Mononuclear cell (primary cell): ENCODE data around the gene BIRC3. TPM values are rescaled to one million over a fixed set of nuclear protein-coding genes. Genes with fewer than 3 reads are reported as not detected.
"Not testable (repeated sequence)": the region's sequence is repeated elsewhere in the genome, so short reads cannot be mapped to it uniquely, and the experiment has no call there.

ENCODE experiments used
- H3K27me3 ChIP-seq: 2 replicates; pipeline ENCODE4 v1.6.0; 2011; ENCODE audit warnings: low read length, control low read depth; ENCODE audit not compliant: insufficient read depth
- H3K4me1 ChIP-seq: 2 replicates; pipeline ENCODE4 v1.5.1; 2011; ENCODE audit warnings: mild to moderate bottlenecking, low read length, control low read depth; ENCODE audit not compliant: insufficient read depth
- H3K4me3 ChIP-seq: 2 replicates; pipeline ENCODE4 v1.5.1; 2011; ENCODE audit warnings: mild to moderate bottlenecking, low read length, moderate library complexity
- H3K9me3 ChIP-seq: 2 replicates; pipeline ENCODE4 v1.5.1; 2011; ENCODE audit warnings: low read depth, mild to moderate bottlenecking, control low read depth, low read length
- total RNA-seq: library from RNA; depleted of rRNA; stranded (reverse); fragments of >200 nt; gene quantifications from one replicate; pipeline ENCODE4 v1.2.3, GENCODE V29; 2012

The BIRC3 gene
- total RNA-seq, 1 donor = 228 TPM

DNA sequence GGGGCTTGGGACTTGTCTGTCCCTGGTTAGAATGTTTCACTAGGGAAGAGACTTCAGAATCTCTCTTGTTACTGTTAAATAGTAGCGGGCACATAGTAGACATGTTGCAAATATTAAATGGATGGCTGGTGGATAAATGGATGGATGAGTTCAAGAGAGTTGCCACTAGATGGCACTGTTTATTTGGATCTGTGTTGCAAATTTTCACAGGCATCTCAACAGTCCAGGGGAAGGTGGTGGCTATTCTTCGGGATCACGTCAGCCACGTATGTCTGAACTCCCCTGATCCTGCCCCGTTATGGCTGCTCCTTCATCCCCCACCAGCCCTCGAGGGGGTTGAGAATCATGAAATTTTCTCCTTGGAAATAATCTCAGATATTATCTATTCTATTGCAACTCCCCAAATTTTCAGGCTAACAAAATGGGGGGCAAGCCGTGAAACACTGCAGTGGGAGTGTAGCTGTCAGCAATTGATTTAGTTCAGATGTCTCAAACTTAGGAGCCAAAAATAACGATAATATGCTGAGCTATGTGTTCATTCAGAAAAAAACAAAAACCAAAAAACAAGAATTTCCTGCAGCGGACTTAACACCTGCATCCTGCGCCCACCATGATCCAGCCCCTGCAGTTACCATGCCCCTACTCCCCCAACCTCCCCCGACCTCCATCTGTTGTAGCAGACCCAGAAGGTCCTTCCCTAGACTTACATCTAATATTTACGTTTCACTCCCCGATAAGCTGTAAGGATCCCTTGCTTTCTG lies 29.1 kb upstream of the BIRC3 start:
- no peaks in the 10 kb centered on the region for H3K9me3 ChIP-seq
- peaks cover 36% of the 10 kb centered on the region for H3K4me1 ChIP-seq
- H3K27me3 ChIP-seq = no peaks in the 10 kb centered on the region
- no peak overlapping the region for H3K4me3 ChIP-seq

DNA sequence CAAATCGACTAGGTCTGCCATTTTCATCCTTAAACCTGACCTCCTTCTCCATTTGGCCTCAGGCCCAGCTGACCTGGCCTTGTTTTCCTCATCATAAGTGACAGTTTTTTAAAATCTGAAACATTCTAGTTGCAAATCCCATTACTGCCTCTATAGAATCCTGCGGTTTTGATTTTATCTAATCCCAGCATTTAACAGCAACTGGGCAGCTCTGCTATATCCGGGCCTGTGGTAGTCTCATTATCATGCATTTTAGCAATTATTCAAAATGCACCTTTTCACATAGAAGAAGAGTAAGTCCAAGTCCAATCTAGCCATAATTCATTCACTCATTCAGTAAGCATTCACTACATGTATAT lies 28.6 kb upstream of the BIRC3 start:
- no peaks in the 10 kb centered on the region for H3K27me3 ChIP-seq
- H3K9me3 ChIP-seq = no peaks in the 10 kb centered on the region
- H3K4me3 ChIP-seq = no peak overlapping the region
- H3K4me1 ChIP-seq = peaks cover 32% of the 10 kb centered on the region

DNA sequence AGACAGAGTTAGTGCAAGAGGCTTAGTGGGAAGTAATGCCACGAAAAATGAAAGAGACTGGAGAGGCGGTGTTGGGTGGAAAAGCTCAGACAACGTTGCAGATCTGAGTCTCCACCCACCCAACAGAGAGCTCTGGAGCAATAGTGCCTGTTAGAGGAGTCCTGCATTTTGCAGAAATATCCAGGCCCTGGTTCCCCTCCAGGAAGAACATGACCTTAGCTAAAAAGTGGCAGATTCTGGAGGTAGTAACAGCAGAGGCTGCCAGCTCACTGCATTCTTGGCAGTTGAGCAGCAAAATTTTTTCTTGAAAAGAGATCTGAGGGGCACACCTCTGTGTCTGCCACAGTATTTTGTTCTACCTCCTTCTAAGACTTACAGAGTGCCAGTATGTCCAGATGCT lies 27.7 kb upstream of the BIRC3 start:
- Histone ChIP-seq H3K4me3 (no peak overlapping the region), H3K4me1 (peaks cover 33% of the 10 kb centered on the region), H3K27me3 (no peaks in the 10 kb centered on the region), H3K9me3 (no peaks in the 10 kb centered on the region)

DNA sequence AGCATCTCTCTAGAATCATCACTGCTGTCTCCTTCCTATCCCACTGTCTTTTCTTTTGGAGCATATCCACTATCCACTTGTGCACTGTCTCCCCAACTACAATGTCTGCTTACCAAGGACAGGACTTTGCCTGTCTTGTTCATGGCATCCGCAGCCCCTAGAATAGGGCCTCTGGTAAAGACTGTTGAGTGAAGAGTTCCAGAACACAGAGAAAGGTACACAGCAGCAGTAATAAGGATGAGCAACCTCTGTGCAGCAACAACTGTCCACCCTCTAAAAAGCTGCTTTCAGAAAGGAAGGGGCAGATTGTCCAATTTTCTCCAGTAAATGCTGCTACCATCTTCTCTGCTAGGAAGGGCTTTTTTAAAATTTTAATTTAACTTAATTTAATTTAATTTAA lies 25.5 kb upstream of the BIRC3 start:
- Histone ChIP-seq H3K9me3 (no peaks in the 10 kb centered on the region), H3K27me3 (no peaks in the 10 kb centered on the region), H3K4me1 (peaks cover 41% of the 10 kb centered on the region), H3K4me3 (no peak overlapping the region)

DNA sequence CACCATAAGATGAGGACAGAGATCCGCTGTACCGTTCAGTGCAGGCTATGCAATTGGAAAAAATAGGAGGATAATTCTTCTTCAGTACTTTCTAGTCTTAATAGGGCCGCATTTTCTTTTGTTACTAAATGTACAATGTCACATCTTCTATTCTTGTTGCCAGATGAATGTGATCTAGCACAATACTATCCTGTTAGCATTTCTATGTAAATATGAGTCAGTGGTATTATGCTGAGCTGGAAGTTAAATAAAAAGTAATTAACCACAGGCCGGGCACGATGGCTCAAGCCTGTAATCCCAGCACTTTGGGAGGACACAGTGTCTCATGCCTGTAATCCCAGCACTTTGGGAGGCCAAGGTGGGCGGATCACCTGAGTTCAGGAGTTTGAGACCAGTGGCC lies 24.4 kb upstream of the BIRC3 start:
- peaks cover 30% of the 10 kb centered on the region for H3K4me1 ChIP-seq

DNA sequence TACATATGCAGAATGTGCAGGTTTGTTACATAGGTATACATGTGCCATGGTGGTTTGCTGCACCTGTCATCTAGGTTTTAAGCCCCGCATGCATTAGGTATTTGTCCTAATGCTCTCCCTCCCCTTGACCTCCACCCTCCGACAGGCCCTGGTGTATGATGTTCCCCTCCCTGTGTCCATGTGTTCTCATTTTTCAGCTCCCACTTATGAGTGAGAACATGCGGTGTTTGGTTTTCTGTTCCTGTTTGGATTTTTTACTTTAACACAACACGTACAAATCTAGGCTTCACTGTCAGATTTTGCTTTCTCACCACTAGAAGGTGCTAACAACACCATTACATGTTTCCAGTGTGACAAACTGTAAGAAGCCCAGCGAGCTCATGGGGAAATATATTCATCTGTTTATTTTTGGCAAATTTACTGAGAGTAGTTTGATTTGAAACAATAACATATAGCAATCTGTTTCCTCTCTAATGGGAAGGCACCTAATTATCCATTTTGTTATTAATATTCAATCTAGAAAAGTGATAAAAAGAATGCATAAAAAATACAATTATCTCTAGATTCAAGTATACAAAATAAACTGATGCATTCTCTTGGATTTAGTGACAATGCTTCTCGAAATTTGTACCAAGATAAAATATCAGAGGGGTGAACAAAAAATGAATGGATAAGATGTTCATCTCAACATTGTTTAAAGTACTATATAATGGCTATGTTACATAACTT lies 23.2 kb upstream of the BIRC3 start:
- peaks cover 22% of the 10 kb centered on the region for H3K4me1 ChIP-seq
- H3K4me3 ChIP-seq = no peak overlapping the region
- no peaks in the 10 kb centered on the region for H3K9me3 ChIP-seq
- no peaks in the 10 kb centered on the region for H3K27me3 ChIP-seq

More for the DNA sequence above, 24.4 kb upstream of the BIRC3 start:
- Histone ChIP-seq H3K9me3 (no peaks in the 10 kb centered on the region), H3K27me3 (no peaks in the 10 kb centered on the region), H3K4me3 (no peak overlapping the region)

DNA sequence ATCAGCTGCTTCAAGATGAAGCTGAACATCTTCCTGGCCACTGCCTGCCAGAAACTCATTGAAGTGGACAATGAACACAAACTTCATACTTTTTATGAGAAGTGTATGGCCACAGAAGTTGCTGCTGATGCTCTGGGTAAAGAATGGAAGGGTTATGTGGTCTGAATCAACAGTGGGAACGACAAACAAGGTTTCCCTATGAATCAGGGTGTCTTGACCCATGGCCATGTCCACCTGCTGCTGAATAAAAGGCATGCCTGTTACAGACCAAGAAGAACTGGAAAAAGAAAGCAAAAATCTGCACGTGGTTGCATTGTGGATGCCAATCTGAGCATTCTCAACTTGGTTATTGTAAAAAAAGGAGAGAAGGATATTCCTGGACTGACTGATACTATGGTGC lies 22.2 kb upstream of the BIRC3 start:
- no peak overlapping the region for H3K4me3 ChIP-seq
- peaks cover 20% of the 10 kb centered on the region for H3K4me1 ChIP-seq
- no peaks in the 10 kb centered on the region for H3K9me3 ChIP-seq

DNA sequence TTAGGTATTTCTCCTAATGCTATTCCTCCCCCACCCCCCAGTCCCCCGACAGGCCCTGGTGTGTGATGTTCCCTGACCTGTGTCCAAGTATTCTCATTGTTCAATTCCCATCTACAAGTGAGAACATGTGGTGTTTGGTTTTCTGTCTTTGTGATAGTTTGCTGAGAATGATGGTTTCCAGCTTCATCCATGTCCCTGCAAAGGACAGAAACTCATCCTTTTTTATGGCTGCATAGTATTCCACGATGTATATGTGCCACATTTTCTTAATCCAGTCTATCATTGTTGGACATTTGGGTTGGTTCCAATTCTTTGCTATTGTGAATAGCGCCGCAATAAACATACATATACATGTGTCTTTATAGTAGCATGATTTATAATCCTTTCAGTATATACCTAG lies 20.5 kb upstream of the BIRC3 start:
- H3K27me3 ChIP-seq, H3K4me3 ChIP-seq, H3K9me3 ChIP-seq: not testable (repeated sequence)
- peaks cover 34% of the 10 kb centered on the region for H3K4me1 ChIP-seq

More for the DNA sequence above, 22.2 kb upstream of the BIRC3 start:
- no peaks in the 10 kb centered on the region for H3K27me3 ChIP-seq

DNA sequence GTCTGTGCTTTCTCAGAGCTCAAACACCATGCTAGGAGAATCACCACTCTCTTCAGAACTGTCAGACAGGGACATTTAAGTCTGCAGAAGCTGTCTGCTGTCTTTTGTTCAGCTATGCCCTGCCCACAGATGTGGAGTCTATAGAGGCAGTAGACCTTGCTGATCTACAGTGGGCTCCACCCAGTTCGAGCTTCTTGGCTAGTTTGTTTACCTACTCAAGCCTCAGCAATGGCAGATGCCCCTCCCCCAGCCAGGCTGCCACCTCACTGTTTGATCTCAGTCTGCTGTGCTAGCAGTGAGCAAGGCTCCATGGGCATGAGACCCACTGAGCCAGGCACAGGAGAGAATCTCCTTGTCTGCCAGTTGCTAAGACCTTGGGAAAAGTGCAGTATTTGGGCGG lies 16.4 kb upstream of the BIRC3 start:
- H3K9me3 ChIP-seq, H3K27me3 ChIP-seq, H3K4me3 ChIP-seq: not testable (repeated sequence)
- peaks cover 44% of the 10 kb centered on the region for H3K4me1 ChIP-seq

DNA sequence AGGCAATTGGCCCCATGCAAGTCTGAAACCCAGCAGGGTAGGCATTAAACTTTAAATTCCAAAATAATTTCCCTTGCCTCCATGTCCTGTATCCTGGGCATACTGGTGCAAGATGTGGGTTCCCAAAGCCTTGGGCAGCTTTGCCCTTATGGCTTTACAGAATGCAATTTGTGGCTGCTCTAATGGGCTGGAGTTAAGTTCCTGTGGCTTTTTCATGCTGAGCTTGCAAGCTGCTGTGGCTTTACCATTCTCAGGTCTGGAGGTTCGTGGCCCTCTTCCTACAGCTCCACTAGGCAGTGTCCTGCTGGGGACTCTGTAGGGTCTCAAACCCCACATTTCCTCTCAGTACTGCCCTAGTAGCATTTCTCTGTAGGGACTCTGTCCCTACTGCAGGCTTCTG lies 15.0 kb upstream of the BIRC3 start:
- no peak overlapping the region for H3K4me3 ChIP-seq
- peaks cover 58% of the 10 kb centered on the region for H3K4me1 ChIP-seq
- H3K27me3 ChIP-seq = no peaks in the 10 kb centered on the region
- H3K9me3 ChIP-seq = no peaks in the 10 kb centered on the region

DNA sequence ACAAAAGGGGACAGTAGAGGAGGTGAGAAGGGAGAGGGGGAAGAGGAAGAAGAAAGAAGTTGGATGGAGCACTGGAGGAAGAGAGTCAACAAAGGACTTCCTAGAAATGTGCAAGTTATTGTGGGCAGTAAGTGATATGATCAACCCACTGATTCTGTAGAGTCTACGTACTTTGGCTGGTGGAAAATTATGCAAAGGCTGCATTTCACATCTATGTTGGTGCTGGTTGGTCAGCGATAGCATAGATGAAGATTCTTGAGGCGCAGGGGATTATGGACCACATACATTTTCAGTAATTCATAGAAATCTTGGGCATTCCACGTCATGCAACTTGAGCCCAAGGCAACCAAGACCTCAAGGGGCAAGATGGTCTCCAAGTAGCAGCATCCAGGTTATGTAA lies 12.6 kb upstream of the BIRC3 start:
- Histone ChIP-seq H3K4me3 (no peak overlapping the region), H3K9me3 (no peaks in the 10 kb centered on the region), H3K4me1 (peaks cover 60% of the 10 kb centered on the region), H3K27me3 (no peaks in the 10 kb centered on the region)

DNA sequence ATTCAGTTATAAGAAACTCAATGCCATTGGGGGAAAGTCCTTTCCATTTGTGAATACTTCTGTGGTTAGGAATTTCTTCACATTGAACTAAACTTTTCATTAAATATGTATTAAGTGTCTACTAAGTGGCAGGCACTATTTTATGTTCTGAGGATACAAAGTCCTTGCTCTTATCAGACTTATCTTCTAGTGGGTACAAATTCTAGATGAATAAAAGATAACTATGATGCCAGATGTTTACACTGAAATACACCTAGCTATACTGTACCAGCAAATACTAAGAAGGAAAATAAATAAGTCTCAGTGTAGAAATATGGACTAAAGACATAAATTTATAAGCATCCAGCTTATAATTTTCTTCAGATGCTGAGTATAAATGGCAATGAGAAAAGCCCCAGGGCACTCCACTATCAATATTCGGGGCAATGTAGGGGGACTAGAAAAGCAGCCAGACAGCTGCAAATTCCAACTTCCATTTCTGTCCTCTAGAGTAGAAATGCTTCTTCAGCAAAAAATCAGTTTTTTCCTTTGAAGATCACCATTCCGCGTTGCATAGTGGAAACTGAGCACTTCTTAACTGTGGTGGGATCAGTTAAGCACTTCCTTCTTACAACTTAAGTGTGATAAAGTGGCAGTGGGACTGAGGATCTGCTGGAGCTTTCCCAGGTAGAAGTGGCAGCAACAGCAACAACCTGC lies 11.8 kb upstream of the BIRC3 start:
- Histone ChIP-seq H3K9me3 (no peaks in the 10 kb centered on the region), H3K4me1 (peaks cover 53% of the 10 kb centered on the region), H3K4me3 (no peak overlapping the region), H3K27me3 (no peaks in the 10 kb centered on the region)

DNA sequence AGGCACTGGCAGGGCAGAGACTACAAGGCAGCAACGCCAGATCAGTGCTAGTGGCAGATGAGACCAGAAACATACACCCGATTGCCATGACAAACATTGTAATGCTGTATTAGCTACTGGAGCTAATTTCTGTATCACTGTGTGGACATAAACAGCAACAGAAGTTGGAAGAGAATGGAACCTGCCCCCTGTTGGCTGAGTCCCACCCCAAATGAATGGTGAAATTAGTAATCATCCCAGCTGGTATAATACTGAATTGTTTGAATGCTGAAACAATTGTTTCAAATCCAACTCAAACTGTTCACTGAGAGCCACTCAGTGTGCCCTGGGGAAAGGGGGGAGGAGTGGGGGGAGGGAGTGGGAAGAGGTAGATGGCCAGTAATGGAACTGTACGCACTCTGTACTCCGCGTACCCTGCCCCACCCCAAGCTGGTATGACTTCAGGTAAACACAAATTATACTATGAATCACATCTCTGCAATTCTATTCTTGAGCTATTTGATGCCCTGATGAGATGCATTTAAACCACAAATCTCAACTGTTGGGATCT lies 11.2 kb upstream of the BIRC3 start:
- H3K27me3 ChIP-seq = no peaks in the 10 kb centered on the region
- H3K4me3 ChIP-seq = no peak overlapping the region
- no peaks in the 10 kb centered on the region for H3K9me3 ChIP-seq
- peaks cover 46% of the 10 kb centered on the region for H3K4me1 ChIP-seq

DNA sequence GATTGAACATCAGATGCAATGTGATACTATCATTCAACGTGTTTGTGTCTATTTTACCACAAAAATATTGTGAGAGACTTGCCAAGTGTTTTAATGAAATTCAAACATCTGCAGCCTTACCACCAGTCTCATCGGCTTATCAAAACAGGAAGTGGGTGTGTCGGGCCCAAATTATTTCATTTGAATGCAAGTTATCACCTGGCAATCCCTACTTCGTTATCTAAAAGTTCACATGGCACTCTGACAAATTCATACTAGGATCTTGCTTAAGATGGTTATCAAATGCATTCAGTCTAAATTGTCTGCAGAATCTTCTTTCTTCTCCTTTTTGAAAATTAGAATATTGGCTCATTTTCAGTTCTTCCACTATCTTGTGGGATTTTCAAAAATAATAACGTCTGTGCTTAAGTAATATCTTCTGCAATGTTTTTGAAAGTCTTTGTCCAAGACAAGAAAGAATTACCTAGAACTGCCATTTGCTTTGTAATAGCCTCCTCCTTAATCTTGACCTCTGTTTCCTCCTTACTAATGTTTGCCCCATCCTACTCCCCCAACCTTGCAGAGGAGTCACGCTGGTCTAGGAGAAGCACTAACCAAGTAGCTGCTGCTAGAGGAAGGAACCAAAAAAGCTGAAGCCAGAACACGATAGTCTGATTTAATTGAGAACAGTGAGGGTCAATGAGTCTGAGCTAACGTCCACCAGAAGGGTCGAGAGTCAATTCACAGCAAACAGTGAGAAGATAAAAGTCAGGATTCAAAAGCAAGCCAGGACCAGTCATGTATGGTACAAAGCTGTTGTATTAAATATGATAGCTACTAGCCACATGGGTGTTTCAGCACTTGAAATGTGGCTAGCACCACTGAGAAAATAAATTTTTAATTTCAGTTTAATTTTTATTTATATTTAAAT lies 10.2 kb upstream of the BIRC3 start:
- Histone ChIP-seq H3K4me3 (no peak overlapping the region), H3K27me3 (no peaks in the 10 kb centered on the region), H3K4me1 (peaks cover 40% of the 10 kb centered on the region), H3K9me3 (no peaks in the 10 kb centered on the region)
